Brain pericyte (primary cell): ENCODE measurements around the gene MAPKAP1.

ENCODE experiments used
- DNase-seq: peaks from one replicate; pipeline ENCODE4 v3.0.0-alpha.2; 2012; ENCODE audit warnings: low read depth, low spot score

MAPKAP1 gene

DNA sequence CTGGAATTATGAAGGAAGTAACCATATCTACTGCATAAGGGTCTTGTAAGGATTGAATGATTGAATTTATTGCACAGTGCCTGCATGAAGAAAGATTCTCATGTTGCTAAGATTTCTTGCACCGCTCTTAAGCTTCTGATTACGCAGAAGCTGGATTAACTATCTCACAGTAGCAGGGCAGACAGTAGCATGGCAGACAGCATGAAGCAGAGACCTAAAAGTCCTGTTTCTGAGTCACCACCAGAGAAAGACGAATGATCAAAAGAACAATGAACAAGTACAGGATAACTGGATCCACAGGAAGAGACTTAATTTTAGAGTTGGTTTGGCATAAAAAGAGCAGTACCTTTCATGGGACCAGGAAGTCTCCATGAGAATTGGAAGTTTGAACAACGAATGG, 142.4 kb downstream of the MAPKAP1 start:
- DNase-seq = no peak

DNA sequence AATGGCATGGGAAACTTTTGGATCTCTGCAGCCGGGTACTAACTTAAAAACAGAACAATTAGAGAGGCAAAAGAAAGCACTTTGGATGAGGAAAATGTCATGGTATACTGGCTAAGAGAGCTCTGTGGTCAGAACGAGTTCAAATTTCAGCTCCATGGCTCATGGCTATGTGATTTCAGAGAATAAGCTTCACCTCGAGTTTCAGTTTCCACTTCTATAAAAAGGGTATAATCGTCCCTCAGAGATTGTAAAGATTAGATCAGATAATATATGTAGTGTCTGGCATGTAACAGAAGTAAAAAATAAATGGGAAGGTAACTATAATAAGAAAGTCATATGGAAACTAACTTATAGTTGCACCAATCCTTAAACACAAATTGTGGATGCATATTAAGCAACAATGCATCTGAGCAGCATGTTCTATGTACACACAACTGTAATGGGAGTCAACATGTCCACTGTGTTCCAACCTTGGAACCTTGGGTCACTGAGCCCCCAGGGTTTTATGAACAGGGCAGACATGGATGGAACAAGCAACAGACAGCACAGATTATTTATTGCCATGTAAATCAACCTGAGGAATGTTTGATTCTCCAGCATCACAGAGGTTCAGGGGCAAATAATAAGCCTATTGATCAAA, 145.4 kb downstream of the MAPKAP1 start:
- no peak for DNase-seq

- DNase-seq = no peak
These were observed 147.1 kb downstream of the MAPKAP1 start for GRCh38 chr9:125559894-125560293.

DNA sequence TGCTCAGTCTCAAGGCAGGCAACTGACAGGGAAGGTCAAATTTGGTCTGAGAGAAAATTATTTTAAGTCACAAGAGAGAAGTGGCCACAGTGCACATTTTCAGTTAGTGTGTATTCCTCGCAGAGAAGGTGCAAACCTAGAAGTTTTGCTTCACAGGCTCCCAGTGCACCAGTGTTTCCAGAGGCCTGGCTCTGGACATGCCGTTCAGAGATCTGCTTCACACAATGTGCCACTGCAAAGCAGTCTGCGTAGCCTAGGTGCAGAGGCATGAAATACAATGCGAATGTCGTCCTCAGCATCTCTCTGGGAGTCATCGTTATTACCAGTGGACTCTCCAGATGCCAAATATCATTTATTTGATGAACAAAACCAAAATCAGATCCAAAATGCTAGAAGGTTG, 147.8 kb downstream of the MAPKAP1 start:
- no peak for DNase-seq

- peak; percentile 13 for DNase-seq
These were observed 148.4 kb downstream of the MAPKAP1 start for GRCh38 chr9:125558453-125559092.

DNA sequence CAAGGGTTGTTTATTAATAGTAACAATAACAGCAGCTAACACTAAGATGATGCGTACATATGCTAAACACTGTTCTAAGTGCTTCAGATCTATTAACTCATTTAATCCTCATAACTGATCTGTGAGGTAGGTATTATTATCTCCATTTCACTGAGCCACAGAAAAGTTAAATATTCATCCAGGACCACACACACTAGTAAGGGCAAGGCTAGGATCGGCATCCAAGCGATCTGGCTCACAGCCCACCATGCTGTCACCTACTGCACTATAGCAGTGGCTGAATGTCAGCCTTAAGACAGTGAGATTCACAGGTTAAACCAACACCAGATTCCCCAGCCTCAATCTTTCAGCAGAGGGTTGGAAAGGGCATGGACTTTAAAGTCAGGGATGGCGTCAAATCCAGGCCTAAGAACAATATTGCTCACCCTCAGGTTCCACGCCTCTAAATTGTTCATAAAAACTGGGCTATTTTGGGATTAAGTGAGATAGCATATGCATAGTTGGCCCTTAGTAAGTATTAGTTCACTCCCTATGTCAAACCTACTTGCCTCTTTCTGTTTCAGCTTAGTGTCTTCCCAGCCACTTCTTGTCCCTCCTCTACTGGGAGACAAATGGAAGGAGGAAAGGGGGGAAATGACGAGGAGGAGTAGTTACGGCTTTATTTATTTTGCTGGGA, 150.8 kb downstream of the MAPKAP1 start:
- DNase-seq = no peak

GRCh38 chr9:125554726-125555125, 152.3 kb downstream of the MAPKAP1 start:
- no peak for DNase-seq

- no peak for DNase-seq
These were observed 155.2 kb downstream of the MAPKAP1 start for GRCh38 chr9:125551781-125552180.

DNA sequence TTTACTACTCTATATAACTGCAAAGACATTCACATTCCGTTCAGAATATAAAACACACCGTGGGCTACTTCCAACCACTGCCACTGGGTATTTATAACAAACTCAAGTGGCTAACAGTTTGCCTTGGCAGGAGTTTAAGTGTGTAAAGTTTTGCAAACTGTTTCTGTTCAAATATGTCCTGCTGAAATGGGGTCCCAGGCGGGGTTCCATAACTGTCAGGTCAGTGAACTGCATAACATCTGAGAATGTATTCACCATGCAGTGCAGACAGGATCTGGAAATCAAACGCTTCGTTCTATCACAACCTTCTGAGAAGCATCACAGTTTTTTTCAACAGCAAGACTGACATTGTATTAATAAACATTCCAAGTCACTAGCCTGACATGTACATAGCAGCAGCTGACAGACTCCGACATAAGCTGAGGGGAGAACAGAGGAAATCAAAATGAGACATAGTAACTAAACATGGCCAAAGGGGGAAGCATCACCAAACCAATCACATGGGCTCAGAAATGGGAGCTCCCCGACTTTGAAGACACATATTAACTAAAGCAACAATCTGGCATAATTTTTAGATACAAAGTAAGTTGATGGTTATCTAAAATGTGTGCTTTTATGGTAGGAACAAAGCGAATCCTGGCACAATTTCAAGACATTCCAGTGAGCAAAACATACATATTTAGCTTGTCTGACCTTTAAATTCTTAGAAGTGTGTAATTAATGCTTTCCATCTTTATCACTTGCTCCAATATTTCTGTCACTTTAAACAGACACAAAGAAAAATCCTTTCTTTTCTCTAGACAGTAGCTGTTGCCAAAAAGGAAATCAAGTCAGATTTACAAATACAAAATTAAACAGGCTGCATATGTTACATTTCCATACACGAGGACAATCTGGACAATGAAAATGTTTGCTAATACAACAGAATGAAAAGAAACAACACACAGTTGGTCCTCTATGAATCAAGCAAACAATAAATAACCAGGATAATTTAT, 156.8 kb downstream of the MAPKAP1 start:
- no peak for DNase-seq

DNA sequence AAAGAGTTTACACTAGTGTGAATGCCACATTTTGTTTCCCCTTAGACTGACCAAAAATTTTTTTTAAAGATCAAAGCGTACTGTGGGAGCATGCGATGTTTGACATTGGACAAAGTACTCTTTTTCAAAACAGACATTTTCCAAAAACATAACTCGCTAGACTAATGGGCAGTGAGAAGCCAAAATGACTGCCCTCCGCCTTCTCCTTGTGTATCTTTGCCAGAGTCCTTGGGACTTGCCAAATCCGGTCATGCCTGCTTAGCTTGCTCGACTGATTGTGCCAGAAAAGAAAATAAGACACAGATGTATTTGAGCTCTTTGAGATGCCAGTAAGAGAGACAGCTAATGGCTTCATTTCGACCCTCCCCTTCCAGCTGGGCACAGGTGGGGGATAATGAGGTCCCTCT, 157.5 kb downstream of the MAPKAP1 start:
- DNase-seq = no peak

DNA sequence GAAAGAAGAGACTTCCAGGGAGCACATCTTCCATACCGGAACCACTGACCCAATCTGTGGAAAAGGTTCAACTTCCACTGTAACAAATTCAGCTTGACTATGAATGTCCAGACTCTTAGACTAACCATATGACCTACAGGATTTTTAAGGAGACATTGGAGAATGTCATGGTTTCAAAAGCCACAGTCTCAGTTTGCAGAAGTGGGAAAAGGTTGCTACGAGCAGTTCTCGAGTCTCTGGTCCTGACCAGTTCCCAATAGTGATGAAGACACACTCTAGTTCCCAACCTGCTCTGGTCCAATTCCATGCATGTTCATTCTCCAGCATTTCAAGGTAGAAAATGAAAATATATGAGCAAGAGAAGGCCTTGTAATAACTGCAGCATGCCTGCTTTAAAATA, 158.0 kb downstream of the MAPKAP1 start:
- no peak for DNase-seq

DNA sequence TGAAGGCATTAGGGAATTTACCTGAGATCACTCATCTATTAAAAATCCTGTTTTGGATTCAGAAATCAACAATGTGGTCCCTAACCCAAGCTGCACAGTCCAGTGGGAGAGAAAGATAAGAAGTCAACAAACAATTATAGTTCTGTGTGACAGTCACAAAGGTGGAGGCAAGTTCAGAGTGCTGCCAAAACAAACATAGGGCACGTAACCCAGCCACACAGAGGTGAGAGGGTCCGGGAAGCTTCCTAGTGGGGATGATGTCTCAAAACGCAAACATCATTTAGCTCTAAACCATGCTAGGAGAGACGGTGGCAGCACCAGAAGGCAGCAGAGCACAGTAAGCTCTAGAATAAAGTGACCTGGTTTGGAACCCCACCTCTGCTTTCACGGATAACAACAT, 158.9 kb downstream of the MAPKAP1 start:
- no peak for DNase-seq

DNA sequence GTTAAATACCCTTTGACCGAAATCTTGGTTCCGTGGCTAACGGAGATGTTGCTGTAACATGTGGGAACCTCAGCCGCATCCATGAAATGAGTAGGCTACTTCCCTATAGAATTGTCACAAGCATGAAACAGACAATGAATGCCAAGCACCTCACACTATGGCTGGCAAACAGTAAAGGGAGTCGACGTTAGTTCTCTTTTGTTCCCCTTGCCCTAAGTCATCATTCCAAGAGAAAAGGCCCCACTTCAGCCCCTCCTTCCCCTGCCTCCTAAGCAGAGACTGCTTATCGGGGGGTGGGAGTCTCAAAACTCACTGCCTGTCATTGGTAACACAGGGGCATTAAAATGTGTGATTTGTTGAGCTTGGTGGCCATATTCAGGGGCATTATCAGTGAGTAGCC, 159.6 kb downstream of the MAPKAP1 start:
- no peak for DNase-seq

GRCh38 chr9:125545845-125546244, 161.2 kb downstream of the MAPKAP1 start:
- no peak for DNase-seq

DNA sequence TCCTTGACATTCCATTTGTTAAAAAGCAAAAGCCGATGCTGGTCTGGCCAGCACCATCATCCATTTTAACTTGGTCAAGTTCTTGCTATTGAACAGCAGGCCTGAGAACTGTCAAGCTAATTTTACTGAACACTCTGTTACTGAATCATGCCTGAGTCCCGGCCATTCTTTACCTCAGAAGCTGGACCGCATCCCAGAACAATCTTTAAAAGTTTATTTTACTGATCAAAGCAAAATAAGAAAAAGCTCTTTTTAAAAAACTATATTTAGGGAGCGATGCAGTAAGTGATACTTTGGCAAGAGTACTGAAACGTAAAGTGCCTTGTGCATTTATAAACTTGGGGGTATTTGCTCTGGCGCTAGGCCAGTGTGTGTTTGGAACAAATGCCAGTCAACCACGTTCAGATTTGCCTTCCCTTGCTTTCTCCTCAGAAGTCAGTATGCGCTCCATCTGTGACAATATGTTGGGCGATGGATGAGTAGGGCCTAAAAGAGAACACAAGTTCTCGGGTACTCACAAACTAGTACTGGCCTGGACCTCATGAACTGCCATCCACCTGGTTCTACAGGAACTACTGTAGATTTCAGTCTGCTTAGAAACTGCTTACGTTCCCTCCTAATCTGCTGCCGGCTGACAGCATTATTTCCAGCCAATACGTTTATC, 161.9 kb downstream of the MAPKAP1 start:
- peak; percentile 91 for DNase-seq

- DNase-seq = no peak
These were observed 162.5 kb downstream of the MAPKAP1 start for GRCh38 chr9:125544484-125544883.

DNA sequence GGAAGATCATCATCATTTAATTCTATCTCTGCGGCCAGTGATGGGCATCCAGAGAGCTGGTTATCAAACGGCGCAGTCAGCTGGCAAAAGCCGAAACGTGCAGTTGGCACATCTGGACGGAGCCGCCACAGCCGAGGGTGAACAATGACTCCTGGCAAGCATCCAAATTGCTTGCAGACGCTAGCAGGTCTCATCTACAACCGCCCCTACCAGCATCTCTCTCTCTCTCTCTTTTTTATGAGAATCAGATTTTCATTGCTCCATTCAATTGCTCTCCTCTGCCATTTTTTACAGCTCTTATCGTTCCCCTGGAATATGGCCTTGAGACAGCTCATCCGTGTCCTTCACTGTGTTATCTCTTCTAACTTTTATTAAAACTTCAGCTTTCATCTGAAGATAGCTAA, 165.2 kb downstream of the MAPKAP1 start:
- no peak for DNase-seq

GRCh38 chr9:125540497-125540896, 166.5 kb downstream of the MAPKAP1 start:
- no peak for DNase-seq

DNA sequence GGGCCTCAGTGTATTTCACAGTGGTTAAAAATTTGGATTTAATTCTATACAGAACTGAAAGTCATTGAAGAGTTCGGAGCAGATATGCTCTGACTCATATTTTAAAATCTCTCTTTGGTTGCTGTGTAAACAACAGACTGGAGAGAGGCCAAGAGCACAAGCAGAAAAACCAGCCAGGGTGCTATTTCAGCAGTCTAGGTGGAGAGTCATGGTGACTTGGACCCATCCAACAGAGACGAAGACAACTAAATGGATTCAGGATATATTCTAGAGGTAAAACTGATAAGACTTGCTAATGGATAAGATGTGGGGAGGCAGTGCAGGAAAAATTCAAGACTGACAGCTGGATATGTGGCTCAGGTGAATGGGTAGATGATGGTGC, 168.9 kb downstream of the MAPKAP1 start:
- peak; percentile 75 for DNase-seq

DNA sequence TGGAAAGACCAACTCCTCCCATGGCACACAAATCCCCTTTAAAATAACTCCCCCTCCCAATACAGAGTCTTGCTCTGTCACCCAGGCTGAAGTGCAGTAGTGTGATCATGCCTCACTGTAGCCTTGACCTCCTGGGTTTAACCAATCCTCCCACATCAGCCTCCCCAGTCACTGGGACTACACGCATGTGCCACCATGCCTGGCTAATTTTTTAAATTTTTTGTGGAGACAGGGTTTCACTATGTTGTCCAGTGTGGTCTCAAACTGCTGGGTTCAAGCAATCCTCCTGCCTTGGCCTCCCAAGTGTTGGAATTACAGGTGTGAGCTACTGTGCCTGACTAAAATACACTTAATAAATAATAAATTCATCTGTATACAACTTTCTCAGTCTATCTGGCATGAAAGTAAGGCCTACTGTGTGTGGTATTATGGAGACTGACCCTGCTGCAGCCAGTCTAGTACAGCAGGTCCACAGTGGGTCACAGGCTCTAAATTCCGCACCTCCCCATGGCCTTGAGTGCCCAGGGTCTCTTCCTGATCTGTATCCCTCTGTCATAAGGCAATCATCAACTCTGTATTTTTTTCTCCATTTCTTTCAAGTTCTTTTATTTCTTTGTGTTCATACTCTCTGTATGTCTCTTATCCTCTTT, 169.4 kb downstream of the MAPKAP1 start:
- no peak for DNase-seq

- DNase-seq = no peak
These were observed 170.2 kb downstream of the MAPKAP1 start for GRCh38 chr9:125536776-125537175.
